SK-N-SH (cell line): ENCODE measurements around the gene CFAP69. TPM values are rescaled to one million over a fixed set of nuclear protein-coding genes. Genes with fewer than 3 reads are reported as not detected.

Experiments used
- CTCF ChIA-PET: fragments of 300-600, 350-600 bp; formaldehyde crosslinking; extraction: SDS; loops from one replicate; lab custom pipeline; 2021; lab: Yijun Ruan, JAX
- POLR2A ChIA-PET: fragments of 350-600 bp; sonication (Branson Sonifier 250); formaldehyde crosslinking; extraction: SDS; loops from one replicate; lab custom pipeline; 2020; ENCODE audit warnings: antibody characterized with exemption, inconsistent platforms; lab: Yijun Ruan, JAX
- DNase-seq: peaks from one replicate; pipeline ENCODE4 v3.0.0; 2012
- H2AFZ ChIP-seq: fragments of 200-600 bp; sonication (generic); 2 replicates; pipeline ENCODE4 v1.8.1; 2016; ENCODE audit warnings: antibody characterized with exemption, mild to moderate bottlenecking, low read depth
- H3F3A ChIP-seq: fragments of 200-600 bp; sonication (generic); replicated peaks from 2 replicates; pipeline ENCODE3; 2016; ENCODE audit warnings: antibody characterized with exemption, mild to moderate bottlenecking; ENCODE audit not compliant: insufficient read depth
- H3K27ac ChIP-seq, 2 experiments: fragments of 200-500 bp in 1 of 2; fragments of 200-600 bp in 1 of 2; sonication (Bioruptor generic) in 1 of 2; sonication (generic), shearing (Covaris generic) in 1 of 2; 2 replicates each; pipeline versions ENCODE4 v1.5.1 to v1.6.1; 2014 to 2016; ENCODE audit warnings: low read depth in 2 of 2, inconsistent platforms in 1 of 2, low read length in 1 of 2, mild to moderate bottlenecking in 1 of 2, mixed read lengths in 1 of 2
- H3K27me3 ChIP-seq: fragments of 200-600 bp; sonication (generic), shearing (Covaris generic); 2 replicates; pipeline ENCODE4 v1.6.1; 2016; ENCODE audit warnings: mixed run types; ENCODE audit not compliant: insufficient read depth
- H3K36me3 ChIP-seq, 2 experiments: fragments of 200-500 bp in 1 of 2; fragments of 200-600 bp in 1 of 2; sonication (Bioruptor generic) in 1 of 2; sonication (generic) in 1 of 2; replicated peaks in 1 of 2; 2 replicates each; pipeline versions ENCODE3 to v1.5.1; 2014 to 2016; ENCODE audit warnings: low read length in 1 of 2, mild to moderate bottlenecking in 1 of 2; ENCODE audit not compliant: insufficient read depth in 2 of 2, control insufficient read depth in 1 of 2
- H3K4me1 ChIP-seq, 2 experiments: fragments of 200-500 bp in 1 of 2; fragments of 200-600 bp in 1 of 2; sonication (Bioruptor generic) in 1 of 2; sonication (generic), shearing (Covaris generic) in 1 of 2; 2 replicates each; pipeline versions ENCODE4 v1.5.1 to v1.6.1; 2014 to 2016; ENCODE audit warnings: low read depth in 1 of 2, low read length in 1 of 2, mixed run types in 1 of 2; ENCODE audit not compliant: insufficient read depth in 2 of 2, control insufficient read depth in 1 of 2
- H3K4me2 ChIP-seq: fragments of 200-600 bp; sonication (generic), shearing (Covaris generic); 2 replicates; pipeline ENCODE4 v1.6.1; 2017; ENCODE audit warnings: mixed run types
- H3K4me3 ChIP-seq, 2 experiments: fragments of 200-500 bp in 1 of 2; fragments of 200-600 bp in 1 of 2; sonication (Bioruptor generic) in 1 of 2; sonication (generic), shearing (Covaris generic) in 1 of 2; 2 replicates each; pipeline versions ENCODE4 v1.5.1 to v1.8.1; 2014 to 2016; ENCODE audit warnings: low read depth in 2 of 2, inconsistent platforms in 1 of 2, low read length in 1 of 2, mild to moderate bottlenecking in 1 of 2, mixed read lengths in 1 of 2, moderate library complexity in 1 of 2
- H3K79me2 ChIP-seq: fragments of 200-600 bp; sonication (generic); 2 replicates; pipeline ENCODE4 v1.8.1; 2017; ENCODE audit warnings: mild to moderate bottlenecking; ENCODE audit not compliant: insufficient read depth
- H3K9ac ChIP-seq: fragments of 200-600 bp; sonication (generic); 2 replicates; pipeline ENCODE4 v1.6.1; 2017; ENCODE audit warnings: mixed run types
- H3K9me2 ChIP-seq: fragments of 200-600 bp; sonication (generic); 2 replicates; pipeline ENCODE4 v1.6.1; 2017; ENCODE audit warnings: mixed run types
- H3K9me3 ChIP-seq: fragments of 200-600 bp; sonication (generic); 2 replicates; pipeline ENCODE4 v1.6.1; 2017; ENCODE audit warnings: mixed run types, mild to moderate bottlenecking, moderate library complexity
- H4K20me1 ChIP-seq: fragments of 200-600 bp; sonication (generic); 2 replicates; pipeline ENCODE4 v1.6.1; 2017; ENCODE audit warnings: mild to moderate bottlenecking, mixed run types; ENCODE audit not compliant: insufficient read depth
- FOXJ3 ChIP-seq: sonication (generic); formaldehyde crosslinking; IDR thresholded peaks from 2 replicates; pipeline ENCODE4 v1.5.1; 2020; ENCODE audit warnings: mild to moderate bottlenecking, missing genetic modification reagents
- FOXM1 ChIP-seq: IDR thresholded peaks from 2 replicates; pipeline ENCODE4 v1.4.0; 2012; ENCODE audit warnings: low read depth, mild to moderate bottlenecking
- GATA2 ChIP-seq: sonication (generic); formaldehyde crosslinking; IDR thresholded peaks from 2 replicates; pipeline ENCODE4 v1.5.0; 2020; ENCODE audit warnings: mild to moderate bottlenecking, missing genetic modification reagents
- IRF3 ChIP-seq: fragments of 150-350 bp; IDR thresholded peaks from 2 replicates; pipeline ENCODE4 v1.6.1; 2016; ENCODE audit warnings: mild to moderate bottlenecking, low read depth, low read length
- MAX ChIP-seq: IDR thresholded peaks from 2 replicates; pipeline ENCODE4 v1.4.0; 2012; ENCODE audit warnings: low read depth
- RCOR1 ChIP-seq: fragments of 150-350 bp; IDR thresholded peaks from 2 replicates; pipeline ENCODE4 v1.6.1; 2017; ENCODE audit warnings: antibody characterized with exemption, low read length
- REST ChIP-seq: IDR thresholded peaks from 2 replicates; pipeline ENCODE4 v1.6.1; 2012; ENCODE audit warnings: mild to moderate bottlenecking, low read depth, low read length, moderate library complexity
- SMC3 ChIP-seq: IDR thresholded peaks from 2 replicates; pipeline ENCODE4 v1.6.1; 2012; ENCODE audit warnings: low read depth, low read length, improper control_type of control experiment
- USF1 ChIP-seq: IDR thresholded peaks from 2 replicates; pipeline ENCODE4 v1.4.0; 2012; ENCODE audit warnings: low read depth, borderline replicate concordance
- YY1 ChIP-seq: IDR thresholded peaks from 2 replicates; pipeline ENCODE4 v1.4.0; 2012; ENCODE audit warnings: low read depth, mild to moderate bottlenecking
- WGBS: methylation state at CpG from one replicate; pipeline ENCODE4 v1.1.6; 2017; ENCODE audit warnings: low lambda C conversion rate; 5-methylcytosine and 5-hydroxymethylcytosine counted together
- polyA plus RNA-seq, 3 experiments: library from polyadenylated mRNA; depleted of rRNA; stranded (reverse); fragments of >200 nt; gene quantifications; 2 replicates each; pipeline ENCODE4 v1.2.3, GENCODE V29; 2012

Gene CFAP69
- polyA plus RNA-seq, 1 of the 3 experiments (the other 2 are of a cell fraction): 2.3 TPM

- peaks cover 0 to 8% of the 10 kb centered on the region in 2 experiments; a peak in 2 of 4 replicates for H3K4me1 ChIP-seq
- CTCF ChIA-PET: interaction anchor here (0.9 to 1.8 kb wide), 3 partner anchors 10 to 1879 kb away, joined by 3 to 7 read pairs (median 6); partner anchors contain the start of gene STEAP2
- no peak for DNase-seq
- TF ChIP-seq IRF3 (no peak), RCOR1 (no peak), SMC3 (no peak), FOXJ3 (CRISPR knock-in tag) (no peak), FOXM1 (no peak), GATA2 (no peak), REST (no peak), USF1 (no peak), YY1 (no peak), MAX (no peak)
- H3F3A ChIP-seq: peaks cover 4% of the 10 kb centered on the region
- no peak overlapping the region for H3K27ac ChIP-seq
- no peaks in the 10 kb centered on the region for H3K9me2 ChIP-seq
- H3K79me2 ChIP-seq: no peaks in the 10 kb centered on the region
- 74% methylated on average over 9 of the region's 9 CpGs for WGBS
- POLR2A ChIA-PET: no interaction called here
- H3K27me3 ChIP-seq: no peaks in the 10 kb centered on the region
- no peak overlapping the region for H3K9ac ChIP-seq
- no peaks in the 10 kb centered on the region for H3K9me3 ChIP-seq
- no peak overlapping the region for H3K4me2 ChIP-seq
- H3K4me3 ChIP-seq: no peak overlapping the region
- H4K20me1 ChIP-seq: no peaks in the 10 kb centered on the region
- H2AFZ ChIP-seq: peak overlapping the region; percentile 65
- H3K36me3 ChIP-seq: peaks cover 0 to 7% of the 10 kb centered on the region in 2 experiments
Measured at GRCh38 chr7:90239625-90240228, 5.2 kb upstream of the CFAP69 start.
